GM12801 (cell line): ENCODE data around the gene TMEM267.

ENCODE experiments used
- CTCF ChIP-seq: IDR thresholded peaks from one replicate; pipeline ENCODE4 v1.5.1; 2011; ENCODE audit warnings: control low read depth; ENCODE audit not compliant: insufficient read length; ENCODE audit errors: extremely low read depth

The TMEM267 gene

DNA sequence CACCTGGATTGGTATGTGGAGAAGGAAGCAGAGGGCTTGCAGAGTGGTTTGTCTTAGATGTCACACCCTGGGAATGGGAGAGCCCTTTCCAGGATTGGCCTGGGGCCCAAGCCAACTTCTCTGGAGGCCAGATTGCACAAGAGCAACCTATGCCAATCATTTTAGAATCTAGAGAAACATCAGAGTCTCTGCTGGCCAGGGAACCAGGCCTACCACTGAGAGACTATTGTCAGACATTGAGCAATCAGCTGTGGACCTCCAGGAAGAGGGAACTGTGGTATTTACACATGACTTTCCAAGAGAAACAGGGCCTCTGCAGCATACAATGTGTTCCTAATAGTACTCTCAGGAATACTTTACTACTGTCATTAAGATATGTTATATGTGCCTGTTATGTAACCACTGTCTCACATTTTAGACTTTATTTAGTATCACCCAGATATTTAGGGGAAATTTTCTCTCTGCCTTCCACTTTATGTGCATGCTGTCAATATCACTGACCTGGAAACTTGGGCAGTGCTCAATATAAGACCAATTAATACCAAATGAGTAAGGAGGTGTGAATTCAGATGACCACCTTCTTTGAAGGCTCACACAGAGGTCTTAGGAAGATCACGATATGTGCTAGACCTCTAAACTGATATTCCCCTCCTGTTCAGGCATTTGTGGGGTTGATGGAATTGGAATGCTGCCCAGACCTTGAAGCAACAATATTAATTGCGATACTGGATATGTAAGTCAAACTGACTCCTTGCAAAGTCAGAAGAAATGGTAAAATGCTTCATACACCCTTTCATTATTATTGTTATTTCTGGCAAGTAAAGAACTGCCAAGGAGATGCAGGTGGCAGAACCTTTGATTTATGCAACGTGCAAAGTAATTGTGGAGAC is 50.9 kb downstream of the TMEM267 start:
- TF ChIP-seq CTCF = no peak

GRCh38 chr5:43429706-43430105 is 54.0 kb downstream of the TMEM267 start:
- TF ChIP-seq CTCF = no peak

DNA sequence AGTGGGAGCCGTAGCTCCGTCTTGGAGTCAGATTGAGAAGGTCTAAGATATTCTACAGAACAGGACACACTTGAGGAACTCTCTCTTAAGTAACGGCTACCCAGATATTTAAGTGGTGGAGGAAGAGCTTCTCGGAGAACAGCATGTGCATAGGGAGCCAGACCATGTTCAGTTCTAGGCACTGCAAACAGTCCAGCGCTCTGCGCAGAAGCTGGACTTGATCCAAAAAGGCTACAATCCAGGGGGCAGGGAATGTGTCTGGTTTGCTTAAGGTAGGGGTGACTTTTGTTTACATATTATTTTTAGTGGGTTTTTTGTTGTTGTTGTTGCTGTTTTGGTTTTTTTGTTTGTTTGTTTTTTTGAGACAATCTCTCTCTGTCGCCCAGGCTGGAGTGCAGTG is 54.6 kb downstream of the TMEM267 start:
- TF ChIP-seq CTCF = no peak

GRCh38 chr5:43427306-43427705 is 56.4 kb downstream of the TMEM267 start:
- no peak for TF ChIP-seq CTCF

GRCh38 chr5:43425983-43426382 is 57.7 kb downstream of the TMEM267 start:
- no peak for TF ChIP-seq CTCF

DNA sequence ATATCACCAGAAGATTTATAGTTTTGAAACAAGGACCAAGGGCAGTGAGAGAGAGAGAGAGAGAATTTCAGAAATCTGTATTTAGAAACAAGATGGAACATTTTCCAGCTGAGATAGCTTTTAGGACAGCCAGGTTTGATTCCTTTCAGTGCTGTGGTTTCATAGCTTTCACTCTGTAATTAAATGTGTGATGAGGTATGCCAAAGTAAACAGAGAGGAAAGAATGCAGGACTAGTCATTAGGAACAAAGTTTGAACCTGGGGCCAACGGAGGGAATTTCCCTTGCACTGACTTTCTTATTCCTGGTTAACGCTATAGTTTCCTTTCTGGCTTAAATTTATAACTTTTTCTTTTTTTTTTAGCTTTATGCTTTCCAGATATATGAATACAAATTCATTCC is 61.5 kb downstream of the TMEM267 start:
- no peak for TF ChIP-seq CTCF

DNA sequence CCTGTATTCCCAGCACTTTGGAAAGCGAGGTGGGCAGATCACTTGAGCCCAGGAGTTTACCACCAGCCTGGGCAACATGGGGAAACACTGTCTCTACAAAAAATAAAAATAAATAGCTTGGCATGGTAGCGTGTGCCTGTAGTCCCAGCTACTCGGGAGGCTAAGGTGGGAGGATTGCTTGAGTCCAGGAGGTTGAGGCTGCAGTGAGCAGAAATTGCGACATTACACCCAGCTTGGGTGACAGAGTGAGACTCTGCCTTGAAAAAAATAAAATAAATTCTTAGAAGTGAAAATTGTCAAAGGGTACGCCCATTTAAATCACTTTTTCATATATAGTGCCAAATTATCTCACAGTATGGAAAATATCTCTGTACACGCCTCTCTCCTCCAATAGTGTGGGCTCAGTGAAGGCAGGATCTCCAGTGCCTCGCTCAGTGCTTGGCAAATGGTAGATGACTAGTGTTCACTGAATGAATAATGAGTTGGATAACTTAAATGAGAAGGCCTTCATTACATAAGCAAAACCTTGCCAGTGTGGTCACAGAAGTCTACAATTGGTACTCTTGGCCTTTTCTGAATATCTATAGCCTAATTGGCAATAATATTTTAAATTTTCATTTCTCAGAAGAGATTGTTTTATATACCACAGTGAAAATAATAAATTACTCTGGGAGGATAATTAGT is 62.1 kb downstream of the TMEM267 start:
- TF ChIP-seq CTCF = no peak
